Stimulated activated CD8-positive, alpha-beta memory T cell treated with anti-CD3 and anti-CD28 coated beads, Interleukin-4, amount 100 ng/mL, for 24 hours (primary cell): Measurements from ENCODE around the gene DOCK9.
"Not testable (repeated sequence)": the region's sequence is repeated elsewhere in the genome, so short reads cannot be mapped to it uniquely, and the experiment has no call there.

Source experiments
- DNase-seq: peaks from one replicate; pipeline ENCODE4 v3.0.0-alpha.2; 2020; ENCODE audit warnings: low read depth

Gene DOCK9

GRCh38 chr13:98916403-98916802 lies 61.5 kb downstream of the DOCK9 start:
- DNase-seq: no peak

- DNase-seq: no peak
Measured at GRCh38 chr13:98915981-98916380, 61.9 kb downstream of the DOCK9 start.

- DNase-seq: no peak
Measured at GRCh38 chr13:98915563-98915962, 62.3 kb downstream of the DOCK9 start.

- DNase-seq: no peak
Measured at GRCh38 chr13:98913741-98914140, 64.1 kb downstream of the DOCK9 start.

- no peak for DNase-seq
Measured at GRCh38 chr13:98912846-98913245, 65.0 kb downstream of the DOCK9 start.

GRCh38 chr13:98910501-98910951 lies 67.3 kb downstream of the DOCK9 start:
- DNase-seq: no peak

- DNase-seq: no peak
Measured at GRCh38 chr13:98909016-98909415, 68.8 kb downstream of the DOCK9 start.

GRCh38 chr13:98906746-98907502 lies 70.9 kb downstream of the DOCK9 start:
- no peak for DNase-seq

GRCh38 chr13:98905199-98905598 lies 72.7 kb downstream of the DOCK9 start:
- DNase-seq: no peak

GRCh38 chr13:98900442-98900841 lies 77.4 kb downstream of the DOCK9 start:
- DNase-seq: no peak

- DNase-seq: no peak
Measured at GRCh38 chr13:98897706-98898105, 80.2 kb downstream of the DOCK9 start.

GRCh38 chr13:98896868-98897144 lies 81.1 kb downstream of the DOCK9 start:
- no peak for DNase-seq

- DNase-seq: no peak
Measured at GRCh38 chr13:98896083-98896867, 81.6 kb downstream of the DOCK9 start.

GRCh38 chr13:98894814-98895213 lies 83.0 kb downstream of the DOCK9 start:
- DNase-seq: not testable (repeated sequence)

GRCh38 chr13:98893371-98893770 lies 84.5 kb downstream of the DOCK9 start:
- no peak for DNase-seq

GRCh38 chr13:98892821-98893220 lies 85.0 kb downstream of the DOCK9 start:
- DNase-seq: no peak

GRCh38 chr13:98892077-98892476 lies 85.8 kb downstream of the DOCK9 start:
- no peak for DNase-seq

GRCh38 chr13:98890925-98891324 lies 86.9 kb downstream of the DOCK9 start:
- DNase-seq: no peak

GRCh38 chr13:98890186-98890585 lies 87.7 kb downstream of the DOCK9 start:
- peak; percentile 15 for DNase-seq

- DNase-seq: no peak
Measured at GRCh38 chr13:98889419-98890085, 88.3 kb downstream of the DOCK9 start.

GRCh38 chr13:98888890-98889279 lies 89.0 kb downstream of the DOCK9 start:
- no peak for DNase-seq

- no peak for DNase-seq
Measured at GRCh38 chr13:98888222-98888889, 89.5 kb downstream of the DOCK9 start.
